ENCODE data around the gene POLG.
"Not testable (repeated sequence)": the region's sequence is repeated elsewhere in the genome, so short reads cannot be mapped to it uniquely, and the experiment has no call there.

The POLG gene

DNA sequence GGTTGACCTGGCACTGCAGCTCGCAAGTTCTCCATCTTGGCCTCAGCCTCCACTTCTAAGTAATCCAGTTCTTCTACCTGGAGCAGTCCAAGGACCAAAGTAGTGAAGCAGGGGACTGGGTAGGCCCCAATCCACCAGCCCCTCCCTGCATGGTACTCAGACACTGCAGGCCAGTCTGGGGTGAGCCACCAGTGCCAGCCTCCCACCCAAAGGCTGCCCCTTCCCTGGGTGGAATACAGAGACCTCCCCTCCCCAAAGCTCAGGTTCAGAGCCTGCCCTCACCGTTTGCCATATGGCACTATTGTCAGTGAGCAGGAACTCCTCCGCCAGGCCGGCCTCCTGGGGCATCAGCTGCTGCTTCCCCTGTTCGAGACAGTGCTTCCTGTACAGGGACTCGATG lies 10.8 kb downstream of the POLG start:
- no peak for DNase-seq

DNA sequence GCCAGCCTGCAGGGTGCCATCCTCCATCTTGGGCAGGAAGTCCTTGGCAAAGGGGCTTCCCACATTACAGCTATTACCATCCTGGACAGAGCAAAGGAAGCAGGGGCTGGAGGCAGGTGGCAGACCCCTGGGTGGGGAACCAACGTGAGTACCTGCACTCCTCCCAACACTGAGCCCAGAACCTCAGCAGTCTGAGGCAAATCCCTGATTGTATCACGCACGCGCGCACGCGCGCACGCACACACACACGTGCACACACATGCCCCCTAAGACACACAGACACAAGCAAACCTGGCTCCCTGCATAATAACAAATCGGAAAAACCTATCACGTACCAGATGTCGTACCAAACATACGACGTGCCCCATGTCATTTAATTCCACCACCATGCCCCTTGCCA lies 11.8 kb downstream of the POLG start:
- DNase-seq = no peak

DNA sequence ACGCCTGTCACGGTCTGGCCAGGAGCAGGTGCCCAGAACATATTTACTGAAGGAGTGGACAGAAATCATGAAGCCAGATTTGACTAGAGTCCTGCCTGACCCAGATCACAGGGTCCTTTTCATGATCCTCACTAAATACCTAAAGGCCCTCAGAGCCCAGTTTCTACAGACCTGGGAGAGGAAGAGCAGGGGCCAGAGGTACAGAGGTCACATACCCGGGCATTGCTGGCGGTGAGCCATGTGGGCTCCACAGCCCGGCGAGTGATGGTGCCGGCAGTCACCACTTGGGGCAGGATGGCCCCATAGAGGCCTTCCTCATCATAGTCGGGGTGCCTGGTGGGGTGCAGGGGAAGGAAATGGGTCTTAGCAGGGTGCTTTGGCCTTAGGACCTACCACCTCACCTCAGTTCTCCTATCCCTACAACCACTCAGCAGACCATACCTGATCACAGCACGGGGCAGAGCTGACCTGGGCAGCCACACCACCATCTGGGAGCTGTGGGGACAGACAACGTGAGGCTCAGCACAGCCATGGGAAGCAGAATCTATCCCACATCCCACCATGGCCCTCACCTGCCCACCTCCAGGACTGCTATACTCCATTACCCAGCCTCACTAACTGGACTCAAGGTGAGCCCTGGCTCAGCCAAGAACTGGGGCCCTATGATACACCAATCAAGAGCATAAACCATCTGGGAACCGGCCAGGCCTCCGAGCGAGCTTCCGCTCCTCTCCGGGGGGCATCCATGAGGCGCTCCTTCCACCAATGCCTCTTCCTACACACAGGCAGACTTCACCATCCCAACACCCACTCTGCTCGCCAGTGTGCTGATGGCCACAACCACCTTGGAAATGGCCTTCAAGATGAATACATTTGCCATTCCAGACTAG lies 12.9 kb downstream of the POLG start:
- no peak for DNase-seq

DNA sequence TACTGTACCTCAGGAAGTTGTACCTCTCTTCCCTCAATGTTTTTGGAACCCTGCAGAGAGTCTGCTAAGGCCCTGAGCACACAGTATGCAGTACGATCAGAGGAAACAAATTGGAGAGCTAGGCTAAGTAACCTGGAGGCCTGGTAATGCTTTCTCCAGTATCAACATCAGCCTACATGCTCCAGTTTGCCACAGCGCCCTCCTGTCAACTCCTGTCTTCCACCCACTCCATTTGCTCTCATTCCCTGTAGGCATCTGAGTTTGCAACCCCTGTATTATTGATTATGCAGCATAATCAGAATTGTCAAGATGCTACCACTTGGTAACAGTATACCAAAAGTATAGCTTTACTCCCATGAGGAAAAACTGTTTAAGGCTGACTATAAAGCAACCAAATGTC lies 14.4 kb downstream of the POLG start:
- DNase-seq = no peak

DNA sequence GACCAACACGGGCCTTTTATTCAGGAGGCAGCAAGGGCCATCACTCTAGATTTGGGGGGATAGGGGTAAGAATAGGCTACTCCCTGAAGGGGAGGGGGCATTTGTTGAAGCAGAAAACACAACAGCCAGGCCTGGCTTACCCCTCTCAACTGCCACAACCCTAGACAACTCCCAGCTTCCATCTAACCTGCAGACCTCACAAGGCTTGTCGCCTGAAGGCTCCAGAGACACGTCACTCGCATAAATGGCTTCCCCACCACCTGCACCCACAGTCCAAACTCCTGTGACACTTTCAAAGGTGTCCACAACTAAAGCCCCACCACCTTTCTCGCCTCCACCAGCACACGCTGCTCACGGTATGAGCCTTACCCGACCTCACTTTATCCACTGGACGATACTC lies 14.9 kb downstream of the POLG start:
- DNase-seq = no peak

DNA sequence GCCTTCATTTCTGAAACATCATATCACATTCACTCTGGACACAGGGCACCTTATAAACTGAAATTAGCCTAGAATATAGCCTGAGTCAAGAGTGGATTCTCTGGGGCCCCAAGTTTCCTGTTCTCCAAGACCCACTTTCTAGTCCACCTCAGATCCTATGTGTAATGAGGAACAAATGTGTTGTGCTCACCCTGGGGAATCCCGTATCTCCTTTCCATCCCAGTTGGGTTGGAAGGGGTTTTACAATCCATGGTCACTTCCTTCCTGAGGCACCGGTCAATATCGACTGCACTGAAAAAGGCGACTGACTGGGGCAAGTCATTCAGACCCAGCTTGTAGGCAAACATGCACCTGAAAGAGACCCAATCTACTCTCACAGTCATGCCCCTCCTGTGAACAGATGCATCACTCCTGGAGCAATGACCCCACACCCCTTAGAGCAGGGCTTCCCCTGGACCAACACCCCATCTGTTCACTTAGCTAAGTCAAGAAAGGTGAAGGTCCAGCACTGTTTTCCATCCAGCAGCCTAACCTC lies 17.4 kb downstream of the POLG start:
- no peak for DNase-seq

DNA sequence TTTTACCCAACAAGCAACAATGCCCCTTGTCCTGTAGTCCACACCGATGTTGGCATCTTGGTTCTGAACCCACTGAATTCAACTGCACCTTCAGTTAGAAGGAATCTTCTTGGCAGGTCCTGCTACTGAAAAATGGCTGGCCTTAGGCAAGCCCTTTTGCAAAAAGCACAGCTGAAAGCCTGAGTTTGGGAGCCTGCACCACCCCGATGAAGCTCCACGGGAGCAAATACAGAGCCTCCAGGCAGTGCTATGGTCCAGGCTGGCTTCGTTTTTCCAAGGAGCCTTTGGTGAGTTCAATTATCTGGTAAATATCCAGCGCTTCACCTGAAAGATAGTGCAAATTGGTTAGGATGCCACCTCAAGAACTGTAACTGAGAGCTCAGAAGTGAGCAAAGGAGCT lies 18.1 kb downstream of the POLG start:
- no peak for DNase-seq

DNA sequence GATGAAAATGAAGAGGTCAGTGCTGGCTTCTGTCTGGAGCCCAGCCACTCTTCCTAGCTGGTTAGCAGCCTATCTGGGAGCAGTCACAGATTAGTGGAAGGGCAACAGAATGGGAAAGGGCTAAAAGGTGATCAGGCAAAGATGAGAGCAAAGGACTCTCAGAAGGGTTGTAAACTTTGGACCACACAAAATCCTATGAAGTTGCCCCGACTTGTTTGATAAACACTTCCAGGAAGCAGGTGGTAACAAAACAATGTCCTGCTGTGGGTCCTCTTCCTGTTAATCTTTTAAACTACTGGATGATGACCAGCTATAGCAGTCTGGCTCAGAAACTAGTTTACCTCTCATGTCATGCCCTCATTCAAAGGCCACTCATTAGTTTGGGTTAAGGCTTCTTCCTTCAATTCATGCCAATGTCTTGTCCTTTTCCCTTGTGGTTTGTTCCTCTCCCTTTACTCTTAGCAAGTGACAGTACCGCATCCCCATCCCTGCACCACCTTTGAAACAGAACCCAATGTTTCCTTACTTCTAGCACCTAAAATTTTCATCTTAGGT lies 19.2 kb downstream of the POLG start:
- DNase-seq = no peak

DNA sequence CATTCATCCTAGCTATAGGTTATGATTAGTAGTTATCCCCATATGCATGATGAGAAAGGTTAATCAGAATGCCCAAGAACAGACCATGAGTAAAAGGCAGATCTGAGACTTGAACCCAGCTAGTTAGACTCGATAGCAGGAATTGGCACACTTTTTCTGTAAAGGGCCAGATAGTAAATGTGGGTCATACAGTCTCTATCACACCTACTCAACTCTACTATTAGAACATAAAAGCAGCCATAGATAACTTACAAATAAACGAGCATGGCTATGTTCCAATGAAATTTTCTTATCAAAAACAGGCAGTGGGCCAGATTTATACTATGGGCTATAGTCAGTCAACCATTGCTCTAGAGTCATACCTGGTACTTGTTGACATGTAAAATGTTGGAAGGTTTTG lies 24.6 kb downstream of the POLG start:
- no peak for DNase-seq

DNA sequence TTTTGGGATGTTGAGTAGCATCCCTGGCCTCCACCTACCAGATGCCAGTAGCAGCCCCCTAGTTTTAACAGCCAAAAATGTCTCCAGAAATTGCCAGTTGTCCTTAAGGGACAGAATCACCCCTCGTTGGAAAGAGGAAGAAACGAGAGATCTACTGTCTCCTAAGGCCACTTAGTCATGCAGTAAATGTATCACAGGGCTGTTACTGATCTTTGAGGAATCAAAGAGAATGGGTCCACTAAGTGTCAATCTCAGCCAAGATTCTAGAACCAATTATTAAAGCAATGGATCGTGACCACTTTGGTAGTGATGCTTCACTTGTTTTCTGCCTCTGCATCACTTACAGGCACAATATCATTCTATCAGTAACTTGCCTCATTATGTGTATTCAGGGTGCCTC lies 26.4 kb downstream of the POLG start:
- no peak for DNase-seq

DNA sequence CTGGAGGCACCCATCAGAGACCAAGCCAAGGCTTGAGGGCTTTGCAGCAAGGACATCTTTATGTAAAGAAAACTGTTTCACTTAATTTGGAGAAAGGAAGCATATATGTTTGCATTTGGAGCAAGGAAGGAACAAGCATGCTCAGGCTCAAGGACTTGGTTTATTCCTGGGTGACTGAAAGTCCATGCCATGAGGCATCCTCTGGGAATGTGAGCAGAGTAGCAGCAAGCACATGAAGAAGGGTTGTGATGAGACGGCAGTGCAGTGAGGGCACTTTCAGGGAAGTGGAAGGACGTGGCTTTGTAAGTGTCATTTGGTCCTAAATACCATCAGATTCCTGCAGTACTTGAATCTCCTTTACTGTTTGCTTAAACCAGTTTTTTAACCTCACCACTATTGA lies 26.8 kb downstream of the POLG start:
- DNase-seq = no peak

DNA sequence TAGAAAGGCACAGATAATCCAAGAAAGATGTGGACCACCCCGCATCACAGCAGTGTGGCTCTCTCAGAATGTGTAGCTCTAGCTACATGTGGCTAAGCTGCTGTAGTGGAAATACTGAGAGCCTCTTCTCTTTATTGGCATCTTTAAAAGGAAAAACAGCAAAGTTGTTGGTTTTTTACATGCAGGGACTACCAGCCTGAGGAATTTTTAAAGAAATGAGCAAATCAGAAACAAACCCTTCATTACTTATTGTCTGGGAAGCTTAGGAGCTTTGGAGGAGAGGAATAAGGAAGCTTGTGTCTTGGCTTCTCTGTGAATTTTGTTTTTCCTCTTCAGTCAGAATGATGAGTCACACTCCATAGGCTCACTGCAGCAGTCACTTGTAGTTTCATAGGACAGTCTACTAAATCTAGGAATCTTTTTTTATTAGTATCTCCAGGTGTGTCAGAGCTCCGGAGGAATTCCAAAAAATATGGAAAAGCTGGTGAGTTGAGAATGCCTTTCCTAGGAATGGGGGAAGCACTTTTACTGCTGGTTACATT lies 27.5 kb downstream of the POLG start:
- DNase-seq = no peak

DNA sequence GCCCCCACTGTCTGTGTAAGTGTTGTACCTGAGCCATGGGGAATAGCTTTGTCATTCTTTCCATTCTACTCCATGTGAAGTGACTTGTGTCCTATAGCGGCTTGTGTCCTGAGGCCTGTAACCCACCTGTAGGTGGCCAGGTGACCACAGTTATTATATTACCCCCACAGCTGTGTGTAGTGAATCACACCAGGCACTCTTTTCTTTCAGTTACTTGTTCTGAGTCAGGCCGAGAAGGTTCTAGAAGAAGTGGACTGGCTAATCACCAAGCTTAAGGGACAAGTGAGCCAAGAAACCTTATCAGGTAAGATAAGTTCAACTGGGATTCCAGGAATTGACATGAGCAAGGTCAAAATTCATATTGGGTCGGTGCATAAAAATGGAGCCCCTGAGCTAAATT lies 29.2 kb downstream of the POLG start:
- no peak for DNase-seq

DNA sequence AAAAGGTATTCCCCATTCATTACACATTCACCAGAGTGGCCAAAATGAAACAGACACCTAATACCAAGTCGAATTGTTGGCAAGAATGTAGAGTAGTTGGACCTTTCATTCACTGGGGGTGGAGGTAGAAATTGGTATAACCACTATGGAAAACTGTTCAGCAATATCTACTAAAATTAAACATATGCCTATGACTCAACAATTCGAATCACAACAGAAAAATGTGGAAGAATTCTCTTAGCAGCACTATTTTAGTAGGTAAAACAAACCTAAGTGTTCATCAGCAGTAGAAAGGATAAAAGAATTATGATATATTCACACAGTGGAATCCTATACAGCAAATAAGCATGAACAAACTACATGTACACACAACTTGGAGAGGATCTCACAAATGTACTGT lies 30.6 kb downstream of the POLG start:
- DNase-seq = no peak

DNA sequence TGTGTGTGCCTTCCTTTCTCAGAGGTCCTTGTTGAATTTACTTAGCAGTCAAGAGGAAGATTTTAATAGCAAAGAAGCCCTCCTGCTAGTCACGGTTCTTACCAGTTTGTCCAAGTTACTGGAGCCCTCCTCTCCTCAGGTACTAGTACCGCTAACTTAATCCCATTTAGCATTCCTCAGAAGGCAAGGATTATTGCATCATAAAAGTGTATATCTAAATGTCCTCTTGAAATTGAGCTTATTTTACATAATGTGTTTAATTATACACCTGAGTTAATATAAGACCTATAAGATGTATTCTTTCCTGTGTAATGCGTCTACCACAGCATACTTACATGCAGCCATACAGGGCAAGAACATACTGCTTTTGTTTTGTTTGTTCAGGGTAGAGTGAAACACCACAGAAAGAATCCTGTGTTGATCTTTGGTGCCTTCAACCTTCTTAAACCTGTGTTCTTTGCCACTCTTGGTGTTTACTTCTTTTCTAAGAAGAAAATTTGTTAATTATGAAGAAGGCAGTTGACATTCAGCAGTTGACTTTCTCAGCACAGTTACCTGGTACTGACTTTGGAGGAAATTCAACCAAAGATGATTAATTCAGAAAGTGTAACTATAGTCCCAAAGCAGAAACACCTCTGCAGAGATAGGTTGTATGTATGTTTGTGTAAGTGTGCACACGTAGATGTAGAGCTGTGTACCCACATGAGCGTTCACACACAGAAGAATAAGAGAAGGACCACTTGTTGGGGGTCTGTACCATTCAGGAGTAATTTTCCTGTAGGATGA lies 33.1 kb downstream of the POLG start:
- no peak for DNase-seq

DNA sequence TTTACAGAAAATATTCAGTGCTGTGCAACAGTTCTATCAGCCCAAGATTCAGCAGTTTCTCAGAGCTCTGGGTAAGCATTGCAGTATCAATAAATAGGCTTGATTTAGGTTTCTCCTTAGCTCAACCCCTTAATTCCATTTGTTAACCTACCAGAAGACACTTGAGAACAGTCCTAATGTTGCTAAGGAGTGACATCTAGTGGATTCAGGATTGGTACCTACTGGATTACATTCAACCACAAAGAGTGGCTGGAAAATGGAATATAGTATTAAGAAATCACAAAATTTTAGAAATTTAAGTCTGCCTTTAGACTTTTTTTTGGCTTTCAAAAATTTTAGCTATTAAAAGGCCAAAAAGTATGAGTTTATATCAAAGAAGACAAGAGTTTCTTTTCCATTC lies 34.7 kb downstream of the POLG start:
- DNase-seq = no peak

DNA sequence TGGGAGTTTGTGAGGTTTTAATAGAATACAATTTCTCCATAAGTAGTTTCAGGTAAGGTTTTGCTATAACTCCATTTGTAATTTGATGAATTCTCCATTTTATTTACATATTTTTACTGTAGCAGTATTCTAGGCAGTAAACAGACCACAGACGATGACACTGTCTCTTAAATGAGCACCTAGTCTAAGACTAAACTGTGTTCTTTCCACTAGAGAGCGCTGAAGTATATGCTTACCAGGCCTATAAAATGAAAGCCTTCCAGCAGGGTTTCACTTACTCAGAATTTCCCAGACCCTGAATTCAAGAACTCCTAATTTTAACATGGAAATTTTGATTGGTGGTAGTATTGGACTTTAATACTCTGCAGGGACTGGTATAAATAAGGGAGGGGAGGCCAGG lies 41.6 kb downstream of the POLG start:
- no peak for DNase-seq

DNA sequence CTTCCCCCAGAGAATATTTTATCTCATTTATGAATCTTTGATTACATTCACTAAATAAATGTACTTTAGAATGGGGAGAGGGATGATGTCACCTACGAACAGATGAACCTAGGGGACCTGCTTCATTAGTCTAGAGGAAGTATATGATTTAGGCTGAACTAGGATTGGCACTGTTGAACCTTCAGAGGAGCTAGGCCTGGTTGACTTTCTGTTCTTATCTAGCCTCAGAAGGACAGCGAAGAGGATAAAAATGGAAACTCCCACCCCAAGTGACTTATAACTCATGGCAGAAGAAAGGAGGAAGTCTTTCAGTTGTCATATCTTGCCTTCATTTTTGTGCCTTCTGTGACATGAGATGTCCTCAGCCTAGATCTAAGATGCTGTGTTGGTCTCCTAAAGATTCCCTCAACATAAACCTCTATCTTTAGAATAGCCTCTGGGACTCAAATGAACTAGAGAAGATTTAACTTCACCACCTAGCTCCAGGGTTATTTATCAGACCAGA lies 42.6 kb downstream of the POLG start:
- DNase-seq = no peak

DNA sequence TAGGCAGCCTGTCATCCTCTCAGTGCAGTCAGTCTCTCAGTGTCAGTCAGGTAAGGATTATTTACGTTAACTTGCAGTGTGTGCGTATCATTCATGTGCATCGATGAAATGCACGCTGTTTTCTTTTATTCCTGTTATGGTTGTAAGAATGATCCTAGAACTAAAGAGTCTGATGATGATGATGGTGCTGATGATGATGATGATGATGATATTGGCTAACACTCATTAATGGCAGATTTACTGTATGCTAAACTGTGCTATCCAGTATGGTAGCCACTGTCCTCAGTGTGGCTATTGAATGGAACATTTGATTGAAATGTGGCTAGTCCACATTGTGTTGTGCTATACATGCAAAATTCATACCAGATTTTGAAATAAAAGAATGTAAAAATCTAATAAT lies 51.4 kb downstream of the POLG start:
- no peak for DNase-seq

DNA sequence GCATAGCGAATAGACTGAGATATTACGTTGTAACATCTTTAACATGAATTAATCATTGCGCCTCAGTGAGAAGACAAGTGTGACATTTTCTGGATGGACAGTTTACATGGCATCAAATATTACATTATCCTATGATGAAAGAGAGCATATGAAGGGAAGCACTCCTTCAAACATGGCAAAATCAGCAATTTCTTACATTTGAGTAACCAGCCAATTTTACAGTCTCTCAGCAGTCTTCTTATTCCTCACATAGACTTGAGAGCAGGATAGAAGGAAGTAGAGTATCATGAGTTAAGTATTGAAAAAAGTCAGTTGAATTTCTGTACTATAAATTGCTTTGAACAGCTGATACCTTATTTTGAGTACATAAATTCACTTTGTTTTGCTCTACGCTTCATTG lies 52.0 kb downstream of the POLG start:
- no peak for DNase-seq

DNA sequence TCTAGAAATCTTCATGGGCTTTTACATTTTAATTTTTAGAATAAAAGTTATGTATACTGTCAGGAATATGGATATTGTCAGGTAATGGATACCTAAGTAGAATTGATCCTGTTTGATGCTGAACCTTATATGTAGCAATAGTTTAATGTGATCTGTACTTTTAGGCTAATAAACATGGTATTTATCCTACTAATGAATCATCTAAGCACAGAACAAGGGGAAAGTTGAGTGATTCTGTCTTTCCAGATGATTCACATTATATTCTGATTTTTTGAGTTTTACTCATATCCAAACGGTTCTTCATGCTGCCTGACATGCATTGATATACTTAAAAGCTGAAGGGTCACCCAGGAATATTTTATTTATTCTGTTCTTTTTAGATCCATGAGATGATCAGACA lies 56.3 kb downstream of the POLG start:
- no peak for DNase-seq

DNA sequence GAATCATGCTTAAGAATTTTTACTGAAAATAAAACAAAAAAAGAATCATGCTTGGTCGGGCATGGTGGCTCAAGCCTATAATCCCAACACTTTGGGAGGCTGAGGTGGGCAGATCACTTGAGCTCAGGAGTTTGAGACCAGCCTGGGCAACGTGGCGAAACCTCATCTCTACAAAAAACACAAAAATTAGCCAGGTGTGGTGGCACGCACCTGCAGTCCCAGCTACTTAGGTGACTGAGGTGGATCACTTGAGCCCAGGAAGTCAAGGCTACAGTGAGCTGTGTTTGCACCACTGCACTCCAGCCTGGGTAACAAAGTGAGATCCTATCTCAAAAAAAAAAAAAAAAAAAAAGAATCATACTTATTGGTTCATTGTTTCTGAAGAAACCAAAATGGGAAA lies 57.3 kb downstream of the POLG start:
- DNase-seq = not testable (repeated sequence)

Measured in activated CD4-positive, alpha-beta T cell treated with anti-CD3 and anti-CD28 coated beads for 1 hour (primary cell).